Thoracic aorta (tissue), 2 donors: ENCODE measurements around the gene SELENON. TPM values are rescaled to one million over a fixed set of nuclear protein-coding genes. Genes with fewer than 3 reads are reported as not detected.

Experiments
- ATAC-seq: fragments of 150-250 bp; one replicate; pipeline ENCODE4 v1.8.0; 2017; ENCODE audit warnings: low read depth; ENCODE audit not compliant: insufficient number of reproducible peaks, low FRiP score
- DNase-seq: peaks from one replicate; pipeline ENCODE4 v3.0.0-alpha.2; 2020; ENCODE audit warnings: low spot score
- H3K27ac ChIP-seq, 2 donors: fragments of 200-600 bp; sonication (generic); 1 replicate in 1 of 2; 2 replicates in 1 of 2; pipeline ENCODE4 v1.5.1; 2016; ENCODE audit warnings: mild to moderate bottlenecking in 2 of 2, moderate library complexity in 2 of 2
- H3K27me3 ChIP-seq: fragments of 200-600 bp; sonication (generic); replicated peaks from 2 replicates; pipeline ENCODE4 v1.6.0; 2016; ENCODE audit warnings: mild to moderate bottlenecking; ENCODE audit not compliant: insufficient read depth
- H3K36me3 ChIP-seq: fragments of 200-600 bp; sonication (generic); one replicate; pipeline ENCODE4 v1.5.1; 2016
- H3K4me1 ChIP-seq, 2 donors: fragments of 200-600 bp; sonication (generic); 1 replicate in 1 of 2; 2 replicates in 1 of 2; pipeline versions ENCODE4 v1.5.1 to v1.6.0; 2016; ENCODE audit warnings: low read depth in 2 of 2, mild to moderate bottlenecking in 1 of 2; ENCODE audit not compliant: control insufficient read depth in 1 of 2
- H3K4me3 ChIP-seq: fragments of 200-600 bp; sonication (generic); 2 replicates; pipeline ENCODE4 v1.5.1; 2016; ENCODE audit warnings: mild to moderate bottlenecking
- H3K9me3 ChIP-seq: fragments of 200-600 bp; sonication (generic); 2 replicates; pipeline ENCODE4 v1.5.1; 2016
- total RNA-seq, 2 donors: library from RNA; depleted of rRNA; stranded (reverse); fragments of >200 nt; gene quantifications; one replicate each; pipeline versions ENCODE4 v1.1.0 to v1.2.3, GENCODE V29; 2016
- TF ChIP-seq, protein P1 (sequence below): fragments of 200-600 bp; sonication (generic); IDR thresholded peaks from one replicate; pipeline ENCODE4 v1.5.1; 2019; ENCODE audit warnings: antibody characterized with exemption

SELENON gene
- total RNA-seq, 2 donors from 2014 or later, result 44.1 to 48.6 TPM

DNA sequence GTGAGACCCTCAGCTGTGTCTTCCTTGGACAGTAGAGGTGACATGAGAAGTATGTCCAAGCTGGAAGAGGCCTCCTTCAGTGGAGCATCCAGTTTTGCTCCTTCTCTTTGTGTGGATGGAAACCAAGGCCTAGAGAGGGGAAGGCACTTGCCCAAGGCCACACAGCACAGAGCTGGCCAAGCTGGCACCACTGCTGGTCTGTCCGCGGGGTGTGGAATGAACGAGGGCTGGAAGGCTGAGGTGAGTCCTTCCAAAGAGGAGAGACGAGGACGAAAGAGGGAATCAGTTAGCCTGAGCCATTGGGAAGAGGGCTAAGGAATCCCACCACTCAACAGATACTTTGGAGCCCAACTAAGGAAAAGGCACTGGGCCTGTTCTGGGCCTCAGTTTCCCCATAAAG, 27.8 kb upstream of the SELENON start:
- ATAC-seq (no peak), DNase-seq (no peak)
- H3K9me3 ChIP-seq, result no peaks in the 10 kb centered on the region
- H3K27me3 ChIP-seq, result no peaks in the 10 kb centered on the region
- H3K4me1 ChIP-seq, result peaks cover 0 to 10% of the 10 kb centered on the region in 2 donors
- peaks cover 12% of the 10 kb centered on the region for H3K36me3 ChIP-seq
- no peak overlapping the region for H3K27ac ChIP-seq
- H3K4me3 ChIP-seq, result no peak overlapping the region
- TF ChIP-seq, protein P1, sequence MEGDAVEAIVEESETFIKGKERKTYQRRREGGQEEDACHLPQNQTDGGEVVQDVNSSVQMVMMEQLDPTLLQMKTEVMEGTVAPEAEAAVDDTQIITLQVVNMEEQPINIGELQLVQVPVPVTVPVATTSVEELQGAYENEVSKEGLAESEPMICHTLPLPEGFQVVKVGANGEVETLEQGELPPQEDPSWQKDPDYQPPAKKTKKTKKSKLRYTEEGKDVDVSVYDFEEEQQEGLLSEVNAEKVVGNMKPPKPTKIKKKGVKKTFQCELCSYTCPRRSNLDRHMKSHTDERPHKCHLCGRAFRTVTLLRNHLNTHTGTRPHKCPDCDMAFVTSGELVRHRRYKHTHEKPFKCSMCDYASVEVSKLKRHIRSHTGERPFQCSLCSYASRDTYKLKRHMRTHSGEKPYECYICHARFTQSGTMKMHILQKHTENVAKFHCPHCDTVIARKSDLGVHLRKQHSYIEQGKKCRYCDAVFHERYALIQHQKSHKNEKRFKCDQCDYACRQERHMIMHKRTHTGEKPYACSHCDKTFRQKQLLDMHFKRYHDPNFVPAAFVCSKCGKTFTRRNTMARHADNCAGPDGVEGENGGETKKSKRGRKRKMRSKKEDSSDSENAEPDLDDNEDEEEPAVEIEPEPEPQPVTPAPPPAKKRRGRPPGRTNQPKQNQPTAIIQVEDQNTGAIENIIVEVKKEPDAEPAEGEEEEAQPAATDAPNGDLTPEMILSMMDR, result no peak

DNA sequence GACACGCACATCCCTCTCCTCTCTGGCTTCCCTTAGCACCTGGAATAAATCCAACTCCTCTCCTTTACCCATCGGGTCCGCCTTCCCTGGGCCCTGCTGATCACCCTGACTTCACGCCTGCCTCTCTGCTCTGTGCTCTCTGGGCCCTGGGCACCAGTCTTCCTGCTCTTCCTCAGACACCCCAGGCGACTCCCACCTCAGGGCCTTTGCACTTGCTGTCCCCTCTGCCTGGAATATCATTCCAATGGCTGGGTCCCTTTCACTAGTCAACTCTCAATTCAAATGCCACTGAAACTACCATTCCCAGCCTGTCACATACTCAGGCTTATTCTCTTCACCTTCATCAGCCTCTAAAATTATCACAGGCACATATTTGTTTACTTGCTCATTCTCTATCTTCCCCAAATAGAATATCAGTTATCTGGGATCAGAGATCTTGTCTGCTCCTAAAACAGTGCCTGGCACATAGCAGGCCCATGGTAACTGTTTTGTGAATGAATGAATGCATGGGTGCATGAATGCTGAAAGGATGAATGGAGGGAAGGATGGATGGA, 27.2 kb upstream of the SELENON start:
- ATAC-seq (no peak), DNase-seq (no peak)
- Histone ChIP-seq H3K27ac (no peak overlapping the region), H3K36me3 (peaks cover 15% of the 10 kb centered on the region), H3K9me3 (no peaks in the 10 kb centered on the region), H3K4me3 (no peak overlapping the region), H3K4me1 (peaks cover 0 to 10% of the 10 kb centered on the region in 2 donors), H3K27me3 (no peaks in the 10 kb centered on the region)
- TF ChIP-seq, protein P1, result no peak

DNA sequence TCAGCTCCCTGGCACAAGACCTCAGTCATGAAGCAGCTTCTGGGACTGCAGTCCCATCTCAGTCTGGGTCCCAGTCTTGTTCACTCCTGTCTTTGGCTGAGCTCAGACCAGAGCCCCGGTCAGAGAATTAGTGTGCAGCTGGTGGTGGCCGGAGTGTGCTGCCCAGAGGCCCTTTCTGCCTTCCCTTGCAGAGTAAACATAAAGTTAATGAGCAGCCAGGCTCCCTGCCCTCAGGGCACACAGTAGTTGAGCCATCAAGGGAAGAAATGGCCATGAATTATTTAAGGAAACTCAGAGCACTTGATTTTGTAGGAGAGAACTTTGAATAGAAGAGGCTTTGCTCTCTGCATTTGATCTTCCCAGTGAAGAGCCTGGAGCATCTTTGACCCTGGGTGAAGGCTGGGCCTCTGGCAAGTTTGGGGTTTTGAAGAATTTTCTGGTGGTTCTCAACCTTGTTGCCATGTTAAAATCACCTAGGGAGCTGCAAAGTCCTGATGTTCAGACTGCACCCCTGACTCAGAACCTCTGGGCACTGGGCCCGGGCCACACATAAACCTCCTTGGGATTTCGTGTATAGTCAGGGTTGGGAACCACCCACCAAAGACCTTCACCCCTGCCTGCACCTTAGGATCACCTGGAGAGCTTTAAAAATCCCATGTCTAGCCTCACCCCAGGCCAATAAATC, 26.4 kb upstream of the SELENON start:
- DNase-seq, result no peak
- Histone ChIP-seq H3K4me1 (peaks cover 0 to 10% of the 10 kb centered on the region in 2 donors), H3K27me3 (no peaks in the 10 kb centered on the region), H3K27ac (no peak overlapping the region), H3K36me3 (peaks cover 15% of the 10 kb centered on the region), H3K4me3 (no peak overlapping the region), H3K9me3 (no peaks in the 10 kb centered on the region)
- TF ChIP-seq, protein P1, result no peak
- ATAC-seq, result no peak

DNA sequence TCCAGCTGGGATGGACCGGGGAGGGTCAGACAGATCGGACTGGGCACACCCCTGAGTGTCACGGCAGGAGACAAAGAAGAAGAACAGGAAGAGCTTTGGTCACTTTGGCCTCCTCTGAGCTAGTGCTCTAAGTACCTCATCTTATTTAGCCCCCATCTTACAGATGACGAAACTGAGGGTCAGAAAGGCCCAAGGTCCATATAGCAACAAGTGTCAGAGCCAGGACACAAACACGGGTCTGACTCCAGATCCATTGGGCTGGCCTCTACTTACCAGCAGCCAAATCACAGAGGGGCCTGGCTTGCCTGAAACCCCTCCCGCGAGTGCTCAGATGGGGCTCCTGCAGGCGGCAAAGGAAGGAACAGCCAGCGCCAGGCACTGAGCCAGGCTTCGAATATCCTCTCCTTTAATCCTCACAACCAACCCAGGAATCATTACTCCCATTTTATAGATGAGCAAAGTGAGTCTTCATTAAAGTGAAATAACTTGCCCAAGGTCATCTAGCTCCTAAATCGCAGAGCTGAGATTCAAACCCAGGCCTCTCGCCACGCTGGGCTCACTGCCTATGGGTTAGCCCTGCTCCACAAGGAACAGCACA, 25.7 kb upstream of the SELENON start:
- DNase-seq (no peak), ATAC-seq (no peak)
- peaks cover 0 to 10% of the 10 kb centered on the region in 2 donors for H3K4me1 ChIP-seq
- H3K4me3 ChIP-seq, result no peak overlapping the region
- TF ChIP-seq, protein P1, result no peak
- peaks cover 15% of the 10 kb centered on the region for H3K36me3 ChIP-seq
- no peak overlapping the region for H3K27ac ChIP-seq
- H3K27me3 ChIP-seq, result no peaks in the 10 kb centered on the region
- no peaks in the 10 kb centered on the region for H3K9me3 ChIP-seq

DNA sequence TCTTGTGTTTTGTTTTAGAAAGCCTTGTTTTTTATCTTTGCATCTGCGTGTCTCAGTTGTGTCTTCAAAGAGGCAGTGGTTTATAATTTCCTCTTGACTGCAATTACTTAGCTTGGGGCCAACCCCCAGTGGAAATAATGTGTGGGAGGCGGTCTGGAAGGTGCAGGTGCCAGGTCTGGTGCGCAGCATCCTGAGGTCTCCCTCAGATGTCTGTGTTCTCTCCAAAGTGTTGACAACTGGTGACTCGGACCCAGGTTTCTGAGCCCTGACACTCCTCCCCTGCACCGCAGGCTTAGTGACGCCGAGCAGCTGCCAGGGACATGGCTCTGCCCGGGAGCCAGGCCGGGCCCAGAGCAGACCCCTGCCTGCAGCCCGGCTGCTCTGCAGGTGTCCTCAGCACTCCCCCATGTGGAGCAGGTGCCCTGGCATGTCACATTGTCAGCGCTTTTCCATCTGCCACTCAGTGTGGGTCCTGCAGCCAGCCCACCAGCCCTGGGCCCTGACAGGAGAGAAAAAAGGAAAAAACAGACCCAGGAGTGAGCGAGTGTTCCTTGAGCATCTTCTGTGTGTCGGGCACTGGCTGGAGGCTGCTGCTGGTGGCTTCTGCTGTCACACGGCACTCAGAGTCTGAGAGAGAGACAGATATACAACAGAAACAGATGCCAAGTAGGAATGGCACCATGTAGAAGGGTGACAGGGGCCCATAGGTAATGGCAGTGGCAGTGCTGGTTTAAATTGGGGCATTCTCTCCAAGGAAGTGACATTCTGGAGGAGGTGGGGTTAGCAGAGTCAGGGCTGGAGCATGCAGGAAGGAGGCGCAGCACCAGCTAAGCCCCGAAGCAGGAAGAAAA, 24.8 kb upstream of the SELENON start:
- ATAC-seq (no peak), DNase-seq (no peak)
- H3K27me3 ChIP-seq, result no peaks in the 10 kb centered on the region

More for the DNA sequence above, 24.8 kb upstream of the SELENON start:
- no peaks in the 10 kb centered on the region for H3K9me3 ChIP-seq
- no peak overlapping the region for H3K27ac ChIP-seq
- peaks cover 0 to 10% of the 10 kb centered on the region in 2 donors for H3K4me1 ChIP-seq
- peaks cover 15% of the 10 kb centered on the region for H3K36me3 ChIP-seq
- TF ChIP-seq, protein P1, result no peak
- no peak overlapping the region for H3K4me3 ChIP-seq
